Measurements from ENCODE around the gene HLTF.

GRCh38 chr3:149090907-149091306 is 4.6 kb upstream of the HLTF start:
- TF ChIP-seq CTCF (IDR thresholded peaks at IDR 0.05) (no peak), POLR2A (IDR thresholded peaks at IDR 0.05) (no peak)
